HCT116 (cell line): Measurements from ENCODE around the gene SLC6A6. TPM values are rescaled to one million over a fixed set of nuclear protein-coding genes. Genes with fewer than 3 reads are reported as not detected.

Experiments used
- ATAC-seq: fragments of 200-7000 bp; cut with Tn5 transposase; 2 replicates; pipeline ENCODE4 v1.9.1; 2020; ENCODE audit warnings: mild to moderate bottlenecking, moderate library complexity
- BruUV-seq: library from RNA; stranded (reverse); fragments of 400-500 nt; replicated peaks from 2 replicates; lab custom pipeline; 2021; lab: Mats Ljungman, UMichigan
- CTCF ChIA-PET: fragments of 300-600 bp; sonication (Branson Sonifier 250); formaldehyde crosslinking; loops from one replicate; lab custom pipeline; 2021; ENCODE audit warnings: antibody characterized with exemption; lab: Charles Lee
- POLR2A ChIA-PET: fragments of 300-600, 350-600 bp; sonication (Branson Sonifier 250); formaldehyde crosslinking; loops from one replicate; lab custom pipeline; 2021; ENCODE audit warnings: antibody characterized with exemption; lab: Charles Lee
- RAD21 ChIA-PET, 2 experiments: fragments of 300-600 bp; sonication (Branson Sonifier 250); formaldehyde crosslinking; loops; one replicate each; lab custom pipeline; 2023; ENCODE audit warnings: low total read pairs in 2 of 2; ENCODE audit not compliant: uncharacterized antibody in 2 of 2, unreplicated experiment in 2 of 2, low non-redundant PET in 1 of 2; lab: Charles Lee
- DNase-seq: peaks from one replicate; pipeline ENCODE4 v3.0.0-alpha.2; 2010; ENCODE audit warnings: low read depth, low spot score
- H2AFZ ChIP-seq: fragments of 200-600 bp; shearing (Covaris generic), sonication (generic); 2 replicates; pipeline ENCODE4 v1.6.1; 2017; ENCODE audit warnings: low read depth, mixed run types, mixed read lengths, antibody characterized with exemption, low read length; ENCODE audit not compliant: poor library complexity, severe bottlenecking
- H3K27ac ChIP-seq: 2 replicates; pipeline ENCODE4 v1.5.1; 2012; ENCODE audit warnings: low read depth, low read length
- H3K27me3 ChIP-seq: fragments of 200-600 bp; sonication (generic); 2 replicates; pipeline ENCODE4 v1.6.1; 2016; ENCODE audit warnings: mixed run types, low read length, mixed read lengths; ENCODE audit not compliant: insufficient read depth
- H3K36me3 ChIP-seq, 2 experiments: fragments of 200-500 bp in 1 of 2; fragments of 200-600 bp in 1 of 2; sonication (Bioruptor generic) in 1 of 2; sonication (generic) in 1 of 2; 2 replicates each; pipeline versions ENCODE4 v1.5.1 to v1.6.1; 2014 to 2016; ENCODE audit warnings: low read length in 2 of 2, inconsistent platforms in 1 of 2, mixed read lengths in 1 of 2, mixed run types in 1 of 2; ENCODE audit not compliant: insufficient read depth in 2 of 2, control insufficient read depth in 1 of 2
- H3K4me1 ChIP-seq, 2 experiments: fragments of 200-600 bp in 1 of 2; sonication (generic) in 1 of 2; 2 replicates each; pipeline versions ENCODE4 v1.5.1 to v1.6.1; 2012 to 2017; ENCODE audit warnings: low read length in 2 of 2, inconsistent platforms in 1 of 2, mild to moderate bottlenecking in 1 of 2, mixed read lengths in 1 of 2, mixed run types in 1 of 2, moderate library complexity in 1 of 2; ENCODE audit not compliant: insufficient read depth in 2 of 2, control insufficient read depth in 1 of 2
- H3K4me2 ChIP-seq: fragments of 200-600 bp; sonication (generic); 2 replicates; pipeline ENCODE4 v1.6.1; 2017; ENCODE audit warnings: mixed run types, low read length, mixed read lengths
- H3K4me3 ChIP-seq, 2 experiments: fragments of 200-600 bp in 1 of 2; sonication (generic) in 1 of 2; replicated peaks in 1 of 2; 2 replicates each; pipeline ENCODE4 v1.5.1; 2011 to 2016; ENCODE audit warnings: low read length in 2 of 2, control low read depth in 1 of 2, low read depth in 1 of 2, mild to moderate bottlenecking in 1 of 2, mixed read lengths in 1 of 2, mixed run types in 1 of 2
- H3K79me2 ChIP-seq: fragments of 200-600 bp; sonication (generic); 2 replicates; pipeline ENCODE4 v1.6.1; 2017; ENCODE audit warnings: mild to moderate bottlenecking, mixed run types, low read length, moderate library complexity, mixed read lengths; ENCODE audit not compliant: insufficient read depth
- H3K9ac ChIP-seq: fragments of 200-600 bp; sonication (generic); 2 replicates; pipeline ENCODE4 v1.6.1; 2016; ENCODE audit warnings: low read length, mixed read lengths
- H3K9me2 ChIP-seq: fragments of 200-600 bp; sonication (generic), shearing (Covaris generic); 2 replicates; pipeline ENCODE4 v1.6.1; 2017; ENCODE audit warnings: mixed run types, mild to moderate bottlenecking, moderate library complexity; ENCODE audit not compliant: insufficient read depth
- H3K9me3 ChIP-seq, 2 experiments: fragments of 200-500 bp in 1 of 2; fragments of 200-600 bp in 1 of 2; sonication (Bioruptor generic) in 1 of 2; sonication (generic) in 1 of 2; 2 replicates each; pipeline ENCODE4 v1.6.1; 2014 to 2017; ENCODE audit warnings: low read length in 2 of 2, mixed read lengths in 2 of 2, inconsistent platforms in 1 of 2, low read depth in 1 of 2, mild to moderate bottlenecking in 1 of 2, mixed run types in 1 of 2, moderate library complexity in 1 of 2; ENCODE audit not compliant: control insufficient read depth in 1 of 2, insufficient read depth in 1 of 2
- H4K20me1 ChIP-seq: fragments of 200-600 bp; sonication (generic), shearing (Covaris generic); 2 replicates; pipeline ENCODE4 v1.6.1; 2017; ENCODE audit warnings: mixed run types, mild to moderate bottlenecking, moderate library complexity; ENCODE audit not compliant: insufficient read depth
- EGR1 ChIP-seq: IDR thresholded peaks from 2 replicates; pipeline ENCODE4 v1.6.1; 2012; ENCODE audit warnings: low read depth
- ELF1 ChIP-seq: IDR thresholded peaks from 2 replicates; pipeline ENCODE4 v1.6.1; 2012; ENCODE audit warnings: low read depth, borderline replicate concordance
- EZH2phosphoT487 ChIP-seq: fragments of 200-600 bp; IDR thresholded peaks from 2 replicates; pipeline ENCODE4 v1.6.1; 2018; ENCODE audit warnings: antibody characterized with exemption, borderline replicate concordance
- FOSL1 ChIP-seq: IDR thresholded peaks from 2 replicates; pipeline ENCODE4 v1.6.1; 2012; ENCODE audit warnings: low read depth
- POLR2AphosphoS5 ChIP-seq: IDR thresholded peaks from 2 replicates; pipeline ENCODE4 v1.6.1; 2011; ENCODE audit warnings: mild to moderate bottlenecking, low read depth, low read length, moderate library complexity
- RAD21 ChIP-seq: IDR thresholded peaks from 2 replicates; pipeline ENCODE4 v1.6.1; 2012; ENCODE audit warnings: low read depth, mild to moderate bottlenecking
- SIN3A ChIP-seq: IDR thresholded peaks from 2 replicates; pipeline ENCODE4 v1.6.1; 2012; ENCODE audit warnings: low read depth
- SP1 ChIP-seq: IDR thresholded peaks from 2 replicates; pipeline ENCODE4 v1.6.1; 2012; ENCODE audit warnings: low read depth
- SRF ChIP-seq: IDR thresholded peaks from 2 replicates; pipeline ENCODE4 v1.6.1; 2012; ENCODE audit warnings: low read depth
- TCF7L2 ChIP-seq: IDR thresholded peaks from 2 replicates; pipeline ENCODE4 v1.7.0; 2011; ENCODE audit warnings: borderline replicate concordance, inconsistent platforms; ENCODE audit not compliant: insufficient read depth, insufficient read length; ENCODE audit errors: extremely low read depth
- YY1 ChIP-seq: IDR thresholded peaks from 2 replicates; pipeline ENCODE4 v1.6.1; 2011; ENCODE audit warnings: low read length, low read depth, moderate library complexity, mild to moderate bottlenecking; ENCODE audit not compliant: insufficient replicate concordance; ENCODE audit errors: extremely low read depth
- ZBTB33 ChIP-seq: IDR thresholded peaks from 2 replicates; pipeline ENCODE4 v1.6.1; 2011; ENCODE audit warnings: mild to moderate bottlenecking, low read length, moderate library complexity; ENCODE audit not compliant: insufficient replicate concordance; ENCODE audit errors: extremely low read depth
- ZFX ChIP-seq: fragments of 450-650 bp; IDR thresholded peaks from 2 replicates; pipeline ENCODE4 v1.6.1; 2017
- ZNF274 ChIP-seq: fragments of 200-500 bp; sonication (Bioruptor generic); IDR thresholded peaks from 2 replicates; pipeline ENCODE4 v1.6.1; 2014; ENCODE audit warnings: mild to moderate bottlenecking, low read depth, low read length, inconsistent platforms
- intact Hi-C: fragments of 100-400 bp; cut with micrococcal nuclease; formaldehyde crosslinking; loops from 2 replicates; pipeline ENCODE4 v1.10.0; 2022
- total RNA-seq: library from RNA; stranded (reverse); gene quantifications from one replicate; pipeline ENCODE4 v1.2.1, GENCODE V29; 2021; ENCODE audit not compliant: unreplicated experiment
- TF ChIP-seq, protein P1 (sequence below): IDR thresholded peaks from 2 replicates; pipeline ENCODE4 v1.6.1; 2012
- TF ChIP-seq, protein P2 (sequence below), 3 experiments: fragments of 200-600 bp in 1 of 3; sonication (generic) in 1 of 3; IDR thresholded peaks in 2 of 3; conservative IDR thresholded peaks in 1 of 3; 2 replicates each; pipeline ENCODE4 v1.5.1; 2012 to 2017; ENCODE audit warnings: low read depth in 2 of 3, low read length in 2 of 3, antibody characterized with exemption in 1 of 3, borderline replicate concordance in 1 of 3, control low read depth in 1 of 3, mild to moderate bottlenecking in 1 of 3, mixed read lengths in 1 of 3, mixed run types in 1 of 3, moderate library complexity in 1 of 3; ENCODE audit not compliant: insufficient read depth in 1 of 3

SLC6A6 gene
- total RNA-seq, 1 experiment from 2014 or later = 36.3 TPM

GRCh38 chr3:14485981-14486380, 83.6 kb downstream of the SLC6A6 start:
- Histone ChIP-seq H3K79me2 (no peaks in the 10 kb centered on the region), H3K4me3 (no peak overlapping the region), H2AFZ (no peak overlapping the region), H3K27ac (no peak overlapping the region), H3K4me1 (no peaks in the 10 kb centered on the region), H3K9me3 (no peaks in the 10 kb centered on the region), H4K20me1 (no peaks in the 10 kb centered on the region), H3K36me3 (peaks cover 8 to 24% of the 10 kb centered on the region in 2 experiments; a peak in 3 of 4 replicates), H3K27me3 (no peaks in the 10 kb centered on the region), H3K4me2 (no peak overlapping the region), H3K9ac (no peak overlapping the region), H3K9me2 (no peaks in the 10 kb centered on the region)
- ChIA-PET CTCF (no interaction called here), RAD21 (no interaction called here), POLR2A (no interaction called here)
- no peak for ATAC-seq
- TF ChIP-seq, protein P1, sequence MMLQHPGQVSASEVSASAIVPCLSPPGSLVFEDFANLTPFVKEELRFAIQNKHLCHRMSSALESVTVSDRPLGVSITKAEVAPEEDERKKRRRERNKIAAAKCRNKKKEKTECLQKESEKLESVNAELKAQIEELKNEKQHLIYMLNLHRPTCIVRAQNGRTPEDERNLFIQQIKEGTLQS = no peak
- no peak for TF ChIP-seq ZNF274
- TF ChIP-seq, protein P2, sequence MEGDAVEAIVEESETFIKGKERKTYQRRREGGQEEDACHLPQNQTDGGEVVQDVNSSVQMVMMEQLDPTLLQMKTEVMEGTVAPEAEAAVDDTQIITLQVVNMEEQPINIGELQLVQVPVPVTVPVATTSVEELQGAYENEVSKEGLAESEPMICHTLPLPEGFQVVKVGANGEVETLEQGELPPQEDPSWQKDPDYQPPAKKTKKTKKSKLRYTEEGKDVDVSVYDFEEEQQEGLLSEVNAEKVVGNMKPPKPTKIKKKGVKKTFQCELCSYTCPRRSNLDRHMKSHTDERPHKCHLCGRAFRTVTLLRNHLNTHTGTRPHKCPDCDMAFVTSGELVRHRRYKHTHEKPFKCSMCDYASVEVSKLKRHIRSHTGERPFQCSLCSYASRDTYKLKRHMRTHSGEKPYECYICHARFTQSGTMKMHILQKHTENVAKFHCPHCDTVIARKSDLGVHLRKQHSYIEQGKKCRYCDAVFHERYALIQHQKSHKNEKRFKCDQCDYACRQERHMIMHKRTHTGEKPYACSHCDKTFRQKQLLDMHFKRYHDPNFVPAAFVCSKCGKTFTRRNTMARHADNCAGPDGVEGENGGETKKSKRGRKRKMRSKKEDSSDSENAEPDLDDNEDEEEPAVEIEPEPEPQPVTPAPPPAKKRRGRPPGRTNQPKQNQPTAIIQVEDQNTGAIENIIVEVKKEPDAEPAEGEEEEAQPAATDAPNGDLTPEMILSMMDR (IDR thresholded peaks at IDR 0.05 in 2 of 3, conservative IDR thresholded peaks at IDR 0.05 in 1 of 3; ENCODE audit: borderline replicate concordance in 1 of 3, insufficient read depth in 1 of 3, low read depth in 2 of 3, low read length in 2 of 3) = no peak
- TF ChIP-seq EGR1 = no peak
- TF ChIP-seq EZH2phosphoT487 = no peak
- TF ChIP-seq ZFX = no peak
- no peak for TF ChIP-seq TCF7L2
- no peak for TF ChIP-seq SIN3A
- TF ChIP-seq SP1 = no peak
- no peak for TF ChIP-seq SRF
- TF ChIP-seq YY1 = no peak
- TF ChIP-seq ELF1 = no peak
- TF ChIP-seq FOSL1 = no peak
- no peak for TF ChIP-seq RAD21
- no peak for TF ChIP-seq POLR2AphosphoS5
- TF ChIP-seq ZBTB33 = no peak
- intact Hi-C loops = no loop called here
- no TSS peak for BruUV-seq
- no peak for DNase-seq
